M059J (cell line): ENCODE data around the gene SORBS1. TPM values are rescaled to one million over a fixed set of nuclear protein-coding genes. Genes with fewer than 3 reads are reported as not detected.

Experiments used
- DNase-seq: peaks from one replicate; pipeline ENCODE4 v3.0.0-alpha.2; 2012; ENCODE audit warnings: low read depth
- total RNA-seq: library from RNA; depleted of rRNA; stranded (reverse); fragments of >200 nt; shearing (Covaris generic); gene quantifications from 2 replicates; pipeline ENCODE4 v1.2.3, GENCODE V29; 2014

SORBS1 gene
- total RNA-seq, 1 experiment from 2014 or later: 2.4 TPM

GRCh38 chr10:95440038-95440725 is 121.0 kb downstream of the SORBS1 start:
- no peak for DNase-seq

- DNase-seq: no peak
Observed at GRCh38 chr10:95438781-95439180, 122.4 kb downstream of the SORBS1 start.

- DNase-seq: no peak
Observed at GRCh38 chr10:95437669-95438068, 123.5 kb downstream of the SORBS1 start.

- no peak for DNase-seq
Observed at GRCh38 chr10:95435548-95436279, 125.5 kb downstream of the SORBS1 start.

GRCh38 chr10:95434583-95434982 is 126.6 kb downstream of the SORBS1 start:
- no peak for DNase-seq

- DNase-seq: peak; percentile 62
Observed at GRCh38 chr10:95431900-95432342, 129.2 kb downstream of the SORBS1 start.

- DNase-seq: peak; percentile 61
Observed at GRCh38 chr10:95430231-95430951, 130.8 kb downstream of the SORBS1 start.

- DNase-seq: no peak
Observed at GRCh38 chr10:95429639-95430038, 131.5 kb downstream of the SORBS1 start.

GRCh38 chr10:95428701-95429100 is 132.5 kb downstream of the SORBS1 start:
- DNase-seq: no peak

GRCh38 chr10:95426482-95426881 is 134.7 kb downstream of the SORBS1 start:
- no peak for DNase-seq

GRCh38 chr10:95425592-95426465 is 135.3 kb downstream of the SORBS1 start:
- no peak for DNase-seq

- no peak for DNase-seq
Observed at GRCh38 chr10:95423164-95424005, 137.8 kb downstream of the SORBS1 start.

GRCh38 chr10:95422233-95422632 is 138.9 kb downstream of the SORBS1 start:
- no peak for DNase-seq

GRCh38 chr10:95421782-95422181 is 139.4 kb downstream of the SORBS1 start:
- no peak for DNase-seq

GRCh38 chr10:95419399-95419798 is 141.8 kb downstream of the SORBS1 start:
- DNase-seq: no peak

- no peak for DNase-seq
Observed at GRCh38 chr10:95416973-95417372, 144.2 kb downstream of the SORBS1 start.

- no peak for DNase-seq
Observed at GRCh38 chr10:95416270-95416669, 144.9 kb downstream of the SORBS1 start.

- DNase-seq: no peak
Observed at GRCh38 chr10:95415621-95416031, 145.5 kb downstream of the SORBS1 start.

GRCh38 chr10:95414844-95415485 is 146.2 kb downstream of the SORBS1 start:
- DNase-seq: no peak
